Panc1 (cell line): Measurements from ENCODE around the gene BCL2L12. TPM values are rescaled to one million over a fixed set of nuclear protein-coding genes. Genes with fewer than 3 reads are reported as not detected.

Experiments used
- ATAC-seq: fragments of 200-7000 bp; cut with Tn5 transposase; 2 replicates; pipeline ENCODE4 v1.9.1; 2020; ENCODE audit warnings: mild to moderate bottlenecking, moderate library complexity
- BruUV-seq: library from RNA; stranded (reverse); fragments of 400-500 nt; replicated peaks from 2 replicates; lab custom pipeline; 2021; lab: Mats Ljungman, UMichigan
- CTCF ChIA-PET: fragments of 300-600 bp; sonication (Branson Sonifier 250); formaldehyde crosslinking; loops from one replicate; lab custom pipeline; 2022; ENCODE audit warnings: antibody characterized with exemption; lab: Charles Lee
- POLR2A ChIA-PET: fragments of 300-600 bp; sonication (Branson Sonifier 250); formaldehyde crosslinking; loops from one replicate; lab custom pipeline; 2022; ENCODE audit warnings: antibody characterized with exemption; lab: Charles Lee
- DNase-seq: peaks from one replicate; pipeline ENCODE4 v3.0.0-alpha.2; 2010; ENCODE audit warnings: low read depth, low spot score
- H3K27ac ChIP-seq: 2 replicates; pipeline ENCODE4 v1.5.1; 2011; ENCODE audit warnings: mild to moderate bottlenecking, low read length, inconsistent platforms
- H3K27me3 ChIP-seq: fragments of 200-500 bp; sonication (Bioruptor generic); 2 replicates; pipeline ENCODE4 v1.6.0; 2014; ENCODE audit warnings: low read length, inconsistent platforms; ENCODE audit not compliant: control insufficient read depth, insufficient read depth
- H3K36me3 ChIP-seq: fragments of 200-500 bp; sonication (Bioruptor generic); 2 replicates; pipeline ENCODE4 v1.5.1; 2014; ENCODE audit warnings: inconsistent platforms, mild to moderate bottlenecking, low read length, moderate library complexity; ENCODE audit not compliant: control insufficient read depth, insufficient read depth
- H3K4me1 ChIP-seq: 2 replicates; pipeline ENCODE4 v1.5.1; 2011; ENCODE audit warnings: inconsistent platforms, mild to moderate bottlenecking, low read length, moderate library complexity; ENCODE audit not compliant: control insufficient read depth, insufficient read depth
- H3K4me3 ChIP-seq, 2 experiments: 2 replicates each; pipeline ENCODE4 v1.5.1; 2011 to 2012; ENCODE audit warnings: low read depth in 2 of 2, low read length in 2 of 2, mild to moderate bottlenecking in 2 of 2, inconsistent platforms in 1 of 2, moderate library complexity in 1 of 2
- H3K9me3 ChIP-seq: fragments of 200-500 bp; sonication (Bioruptor generic); 2 replicates; pipeline ENCODE4 v1.5.1; 2014; ENCODE audit warnings: low read depth, mild to moderate bottlenecking, inconsistent platforms, low read length, moderate library complexity; ENCODE audit not compliant: control insufficient read depth, insufficient read depth
- POLR2AphosphoS5 ChIP-seq: IDR thresholded peaks from 2 replicates; pipeline ENCODE4 v1.6.1; 2012; ENCODE audit warnings: mild to moderate bottlenecking, low read depth, low read length, moderate library complexity
- SIN3A ChIP-seq: IDR thresholded peaks from 2 replicates; pipeline ENCODE4 v1.6.1; 2012; ENCODE audit warnings: low read depth, mild to moderate bottlenecking, low read length, moderate library complexity, borderline replicate concordance; ENCODE audit not compliant: insufficient read depth
- TCF7L2 ChIP-seq: IDR thresholded peaks from 2 replicates; pipeline ENCODE4 v1.6.1; 2011; ENCODE audit warnings: mild to moderate bottlenecking, low read depth, low read length, inconsistent platforms
- in situ Hi-C: cut with HindIII; loops from 2 replicates; pipeline ENCODE4 v1.10.0; 2016; ENCODE audit warnings: low sequenced_read_pairs, low pct_unique_long_range_greater_than_20kb
- intact Hi-C: fragments of 100-400 bp; cut with micrococcal nuclease; formaldehyde crosslinking; loops from one replicate; pipeline ENCODE4 v1.10.0; 2022; ENCODE audit not compliant: unreplicated experiment
- total RNA-seq: library from RNA; stranded (reverse); gene quantifications from one replicate; pipeline ENCODE4 v1.2.1, GENCODE V29; 2021; ENCODE audit not compliant: unreplicated experiment
- TF ChIP-seq, protein P1 (sequence below): fragments of 450-650 bp; IDR thresholded peaks from 2 replicates; pipeline ENCODE4 v1.5.1; 2017; ENCODE audit warnings: mild to moderate bottlenecking
- TF ChIP-seq, protein P2 (sequence below), 2 experiments: IDR thresholded peaks; 2 replicates each; pipeline ENCODE4 v1.6.1; 2011 to 2012; ENCODE audit warnings: low read depth in 2 of 2, control low read depth in 1 of 2, low read length in 1 of 2, mild to moderate bottlenecking in 1 of 2, moderate library complexity in 1 of 2; ENCODE audit not compliant: insufficient read depth in 1 of 2

Gene BCL2L12
- total RNA-seq, 1 experiment from 2014 or later: 69.6 TPM

DNA sequence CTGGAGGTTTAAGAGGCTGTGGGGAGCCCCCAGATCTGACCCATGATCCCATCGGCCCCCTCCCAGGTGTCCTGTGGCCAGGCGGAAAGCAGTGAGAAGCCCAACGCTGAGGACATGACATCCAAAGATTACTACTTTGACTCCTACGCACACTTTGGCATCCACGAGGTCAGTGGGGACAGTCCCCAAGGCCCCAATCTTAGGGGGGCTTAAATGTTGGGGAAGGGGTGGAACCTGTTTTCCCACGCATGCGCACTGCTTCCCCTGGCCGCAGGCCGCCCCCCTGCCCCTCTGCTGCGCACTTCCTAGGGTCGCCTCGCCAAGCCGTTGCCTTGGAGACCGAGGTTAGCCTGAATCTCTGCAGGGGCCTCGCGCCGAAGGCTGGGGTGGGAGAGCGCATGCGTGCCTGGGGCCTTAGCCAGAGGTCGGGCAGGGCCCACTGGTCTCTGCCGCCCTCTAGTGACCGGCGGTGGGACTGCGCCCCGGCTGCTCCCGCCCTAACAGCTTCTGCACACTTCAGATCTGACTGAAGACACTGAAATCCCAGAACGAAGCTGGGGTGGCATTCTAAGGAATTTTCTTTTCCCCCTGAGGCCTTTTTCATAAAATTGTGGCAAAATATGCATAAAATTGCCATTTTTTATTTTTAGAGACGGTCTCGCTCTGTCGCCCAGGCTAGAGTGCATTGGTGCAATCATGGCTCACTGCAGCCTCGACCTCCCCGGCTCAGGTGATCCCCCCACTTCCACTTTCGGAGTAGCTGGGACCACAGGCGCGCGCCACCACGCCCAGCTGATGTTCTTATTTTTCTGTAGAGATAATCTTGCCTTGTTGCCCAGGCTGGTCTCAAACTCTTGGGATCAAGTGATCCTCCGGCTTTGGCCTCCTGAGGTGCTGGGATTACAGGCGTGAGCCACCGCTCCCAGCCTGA is 15.0 kb downstream of the BCL2L12 start:
- DNase-seq (no peak), ATAC-seq (peak; percentile 18)
- peaks cover 21% of the 10 kb centered on the region for H3K4me1 ChIP-seq
- intact Hi-C loops: no loop called here
- peaks cover 14% of the 10 kb centered on the region for H3K36me3 ChIP-seq
- peak overlapping the region; percentile 65; the same call in 1 of the 2 replicates for H3K27ac ChIP-seq
- H3K27me3 ChIP-seq: no peaks in the 10 kb centered on the region
- in situ Hi-C loops: no loop called here
- H3K4me3 ChIP-seq: peak overlapping the region; percentile 1 to 10; a peak in 1 of 4 replicates
- no peaks in the 10 kb centered on the region for H3K9me3 ChIP-seq
- TF ChIP-seq, protein P1, sequence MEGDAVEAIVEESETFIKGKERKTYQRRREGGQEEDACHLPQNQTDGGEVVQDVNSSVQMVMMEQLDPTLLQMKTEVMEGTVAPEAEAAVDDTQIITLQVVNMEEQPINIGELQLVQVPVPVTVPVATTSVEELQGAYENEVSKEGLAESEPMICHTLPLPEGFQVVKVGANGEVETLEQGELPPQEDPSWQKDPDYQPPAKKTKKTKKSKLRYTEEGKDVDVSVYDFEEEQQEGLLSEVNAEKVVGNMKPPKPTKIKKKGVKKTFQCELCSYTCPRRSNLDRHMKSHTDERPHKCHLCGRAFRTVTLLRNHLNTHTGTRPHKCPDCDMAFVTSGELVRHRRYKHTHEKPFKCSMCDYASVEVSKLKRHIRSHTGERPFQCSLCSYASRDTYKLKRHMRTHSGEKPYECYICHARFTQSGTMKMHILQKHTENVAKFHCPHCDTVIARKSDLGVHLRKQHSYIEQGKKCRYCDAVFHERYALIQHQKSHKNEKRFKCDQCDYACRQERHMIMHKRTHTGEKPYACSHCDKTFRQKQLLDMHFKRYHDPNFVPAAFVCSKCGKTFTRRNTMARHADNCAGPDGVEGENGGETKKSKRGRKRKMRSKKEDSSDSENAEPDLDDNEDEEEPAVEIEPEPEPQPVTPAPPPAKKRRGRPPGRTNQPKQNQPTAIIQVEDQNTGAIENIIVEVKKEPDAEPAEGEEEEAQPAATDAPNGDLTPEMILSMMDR: peak; percentile 98
- TF ChIP-seq POLR2AphosphoS5: no peak
- POLR2A ChIA-PET: no interaction called here
- BruUV-seq: no TSS peak
- CTCF ChIA-PET: no interaction called here

DNA sequence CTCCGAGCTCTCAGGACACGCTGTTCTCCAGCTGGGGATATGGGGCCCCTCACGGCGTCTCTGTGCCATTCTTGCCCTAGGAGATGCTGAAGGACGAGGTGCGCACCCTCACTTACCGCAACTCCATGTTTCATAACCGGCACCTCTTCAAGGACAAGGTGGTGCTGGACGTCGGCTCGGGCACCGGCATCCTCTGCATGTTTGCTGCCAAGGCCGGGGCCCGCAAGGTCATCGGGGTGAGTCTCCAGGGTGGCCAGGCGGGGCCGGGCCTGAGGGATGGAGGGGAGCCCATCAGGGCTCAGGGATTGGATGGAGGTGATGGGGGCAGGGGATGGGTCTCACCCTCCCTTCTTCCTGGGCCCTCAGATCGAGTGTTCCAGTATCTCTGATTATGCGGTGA is 16.1 kb downstream of the BCL2L12 start:
- TF ChIP-seq, protein P2, sequence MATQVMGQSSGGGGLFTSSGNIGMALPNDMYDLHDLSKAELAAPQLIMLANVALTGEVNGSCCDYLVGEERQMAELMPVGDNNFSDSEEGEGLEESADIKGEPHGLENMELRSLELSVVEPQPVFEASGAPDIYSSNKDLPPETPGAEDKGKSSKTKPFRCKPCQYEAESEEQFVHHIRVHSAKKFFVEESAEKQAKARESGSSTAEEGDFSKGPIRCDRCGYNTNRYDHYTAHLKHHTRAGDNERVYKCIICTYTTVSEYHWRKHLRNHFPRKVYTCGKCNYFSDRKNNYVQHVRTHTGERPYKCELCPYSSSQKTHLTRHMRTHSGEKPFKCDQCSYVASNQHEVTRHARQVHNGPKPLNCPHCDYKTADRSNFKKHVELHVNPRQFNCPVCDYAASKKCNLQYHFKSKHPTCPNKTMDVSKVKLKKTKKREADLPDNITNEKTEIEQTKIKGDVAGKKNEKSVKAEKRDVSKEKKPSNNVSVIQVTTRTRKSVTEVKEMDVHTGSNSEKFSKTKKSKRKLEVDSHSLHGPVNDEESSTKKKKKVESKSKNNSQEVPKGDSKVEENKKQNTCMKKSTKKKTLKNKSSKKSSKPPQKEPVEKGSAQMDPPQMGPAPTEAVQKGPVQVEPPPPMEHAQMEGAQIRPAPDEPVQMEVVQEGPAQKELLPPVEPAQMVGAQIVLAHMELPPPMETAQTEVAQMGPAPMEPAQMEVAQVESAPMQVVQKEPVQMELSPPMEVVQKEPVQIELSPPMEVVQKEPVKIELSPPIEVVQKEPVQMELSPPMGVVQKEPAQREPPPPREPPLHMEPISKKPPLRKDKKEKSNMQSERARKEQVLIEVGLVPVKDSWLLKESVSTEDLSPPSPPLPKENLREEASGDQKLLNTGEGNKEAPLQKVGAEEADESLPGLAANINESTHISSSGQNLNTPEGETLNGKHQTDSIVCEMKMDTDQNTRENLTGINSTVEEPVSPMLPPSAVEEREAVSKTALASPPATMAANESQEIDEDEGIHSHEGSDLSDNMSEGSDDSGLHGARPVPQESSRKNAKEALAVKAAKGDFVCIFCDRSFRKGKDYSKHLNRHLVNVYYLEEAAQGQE (IDR thresholded peaks at IDR 0.05; ENCODE audit: insufficient read depth in 1 of 2, low read depth in 2 of 2, low read length in 1 of 2): no peak
- TF ChIP-seq SIN3A (no peak), POLR2AphosphoS5 (no peak), TCF7L2 (no peak)
- TF ChIP-seq, protein P1: no peak
- Histone ChIP-seq H3K4me1 (peaks cover 21% of the 10 kb centered on the region), H3K27me3 (no peaks in the 10 kb centered on the region), H3K27ac (no peak overlapping the region), H3K9me3 (no peaks in the 10 kb centered on the region), H3K4me3 (no peak overlapping the region), H3K36me3 (peaks cover 14% of the 10 kb centered on the region)
- no TSS peak for BruUV-seq
- intact Hi-C loops (no loop called here), in situ Hi-C loops (no loop called here)
- ATAC-seq (no peak), DNase-seq (no peak)
- CTCF ChIA-PET: no interaction called here
- POLR2A ChIA-PET: no interaction called here
